A549 (cell line): ENCODE measurements around the gene MAST3.

Experiments
- CEBPB ChIP-seq, 2 experiments: fragments of >200 bp in 1 of 2; sonication (Bioruptor Twin) in 1 of 2; formaldehyde crosslinking in 1 of 2; IDR thresholded peaks; 2 replicates each; pipeline ENCODE4 v1.6.1; 2012 to 2016
- CHD2 ChIP-seq: fragments of 150-350 bp; IDR thresholded peaks from 2 replicates; pipeline ENCODE4 v1.6.1; 2014; ENCODE audit warnings: low read length; ENCODE audit not compliant: partially characterized antibody
- ESRRA ChIP-seq: fragments of 150-350 bp; IDR thresholded peaks from 2 replicates; pipeline ENCODE4 v1.6.1; 2014; ENCODE audit warnings: mild to moderate bottlenecking, low read length, borderline replicate concordance
- PHF8 ChIP-seq: fragments of 200-600 bp; sonication (generic); IDR thresholded peaks from 2 replicates; pipeline ENCODE4 v1.6.1; 2016; ENCODE audit warnings: low read depth, mild to moderate bottlenecking, antibody characterized with exemption, moderate library complexity, borderline replicate concordance
- POLR2A ChIP-seq: IDR thresholded peaks from 2 replicates; pipeline ENCODE4 v1.6.1; 2012; ENCODE audit warnings: mild to moderate bottlenecking, low read length
- TF ChIP-seq, protein P1 (sequence below): IDR thresholded peaks from 2 replicates; pipeline ENCODE4 v1.6.1; 2012
- TF ChIP-seq, protein P2 (sequence below): fragments of >200 bp; sonication (Bioruptor Twin); formaldehyde crosslinking; IDR thresholded peaks from 3 replicates; pipeline ENCODE4 v1.5.1; 2016
- TF ChIP-seq, protein P3 (sequence below): fragments of 200-600 bp; sonication (generic); IDR thresholded peaks from 2 replicates; pipeline ENCODE4 v1.6.1; 2016; ENCODE audit warnings: antibody characterized with exemption, mild to moderate bottlenecking, moderate library complexity
- TF ChIP-seq, protein P4 (sequence below): IDR thresholded peaks from 2 replicates; pipeline ENCODE4 v1.6.1; 2012

DNA sequence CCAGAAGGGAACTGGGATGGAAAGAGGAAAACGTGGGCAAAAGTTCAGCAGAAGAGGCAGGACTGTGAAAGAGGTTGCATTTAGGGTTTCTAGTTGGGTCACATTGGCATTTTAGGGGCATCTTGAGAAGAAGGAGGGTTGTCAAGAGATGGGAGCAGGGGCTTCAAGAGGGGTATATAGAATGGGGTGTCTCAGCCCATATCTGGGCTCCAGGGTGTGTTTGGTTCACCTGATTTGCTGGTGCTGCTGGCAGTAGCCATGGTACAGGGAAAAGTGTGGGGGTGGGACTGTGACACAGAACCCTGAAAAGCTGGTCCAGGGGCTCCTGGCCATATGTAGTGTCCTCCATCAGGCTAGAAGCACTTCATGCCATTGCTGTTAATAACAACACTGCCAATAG lies 22.5 kb downstream of the MAST3 start:
- TF ChIP-seq, protein P1, sequence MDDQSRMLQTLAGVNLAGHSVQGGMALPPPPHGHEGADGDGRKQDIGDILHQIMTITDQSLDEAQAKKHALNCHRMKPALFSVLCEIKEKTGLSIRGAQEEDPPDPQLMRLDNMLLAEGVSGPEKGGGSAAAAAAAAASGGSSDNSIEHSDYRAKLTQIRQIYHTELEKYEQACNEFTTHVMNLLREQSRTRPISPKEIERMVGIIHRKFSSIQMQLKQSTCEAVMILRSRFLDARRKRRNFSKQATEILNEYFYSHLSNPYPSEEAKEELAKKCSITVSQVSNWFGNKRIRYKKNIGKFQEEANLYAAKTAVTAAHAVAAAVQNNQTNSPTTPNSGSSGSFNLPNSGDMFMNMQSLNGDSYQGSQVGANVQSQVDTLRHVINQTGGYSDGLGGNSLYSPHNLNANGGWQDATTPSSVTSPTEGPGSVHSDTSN, result no peak
- TF ChIP-seq, protein P2, sequence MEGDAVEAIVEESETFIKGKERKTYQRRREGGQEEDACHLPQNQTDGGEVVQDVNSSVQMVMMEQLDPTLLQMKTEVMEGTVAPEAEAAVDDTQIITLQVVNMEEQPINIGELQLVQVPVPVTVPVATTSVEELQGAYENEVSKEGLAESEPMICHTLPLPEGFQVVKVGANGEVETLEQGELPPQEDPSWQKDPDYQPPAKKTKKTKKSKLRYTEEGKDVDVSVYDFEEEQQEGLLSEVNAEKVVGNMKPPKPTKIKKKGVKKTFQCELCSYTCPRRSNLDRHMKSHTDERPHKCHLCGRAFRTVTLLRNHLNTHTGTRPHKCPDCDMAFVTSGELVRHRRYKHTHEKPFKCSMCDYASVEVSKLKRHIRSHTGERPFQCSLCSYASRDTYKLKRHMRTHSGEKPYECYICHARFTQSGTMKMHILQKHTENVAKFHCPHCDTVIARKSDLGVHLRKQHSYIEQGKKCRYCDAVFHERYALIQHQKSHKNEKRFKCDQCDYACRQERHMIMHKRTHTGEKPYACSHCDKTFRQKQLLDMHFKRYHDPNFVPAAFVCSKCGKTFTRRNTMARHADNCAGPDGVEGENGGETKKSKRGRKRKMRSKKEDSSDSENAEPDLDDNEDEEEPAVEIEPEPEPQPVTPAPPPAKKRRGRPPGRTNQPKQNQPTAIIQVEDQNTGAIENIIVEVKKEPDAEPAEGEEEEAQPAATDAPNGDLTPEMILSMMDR, result no peak
- TF ChIP-seq POLR2A (no peak), CEBPB (IDR thresholded peaks at IDR 0.05) (no peak), CHD2 (no peak), PHF8 (no peak), ESRRA (no peak)
- TF ChIP-seq, protein P3, sequence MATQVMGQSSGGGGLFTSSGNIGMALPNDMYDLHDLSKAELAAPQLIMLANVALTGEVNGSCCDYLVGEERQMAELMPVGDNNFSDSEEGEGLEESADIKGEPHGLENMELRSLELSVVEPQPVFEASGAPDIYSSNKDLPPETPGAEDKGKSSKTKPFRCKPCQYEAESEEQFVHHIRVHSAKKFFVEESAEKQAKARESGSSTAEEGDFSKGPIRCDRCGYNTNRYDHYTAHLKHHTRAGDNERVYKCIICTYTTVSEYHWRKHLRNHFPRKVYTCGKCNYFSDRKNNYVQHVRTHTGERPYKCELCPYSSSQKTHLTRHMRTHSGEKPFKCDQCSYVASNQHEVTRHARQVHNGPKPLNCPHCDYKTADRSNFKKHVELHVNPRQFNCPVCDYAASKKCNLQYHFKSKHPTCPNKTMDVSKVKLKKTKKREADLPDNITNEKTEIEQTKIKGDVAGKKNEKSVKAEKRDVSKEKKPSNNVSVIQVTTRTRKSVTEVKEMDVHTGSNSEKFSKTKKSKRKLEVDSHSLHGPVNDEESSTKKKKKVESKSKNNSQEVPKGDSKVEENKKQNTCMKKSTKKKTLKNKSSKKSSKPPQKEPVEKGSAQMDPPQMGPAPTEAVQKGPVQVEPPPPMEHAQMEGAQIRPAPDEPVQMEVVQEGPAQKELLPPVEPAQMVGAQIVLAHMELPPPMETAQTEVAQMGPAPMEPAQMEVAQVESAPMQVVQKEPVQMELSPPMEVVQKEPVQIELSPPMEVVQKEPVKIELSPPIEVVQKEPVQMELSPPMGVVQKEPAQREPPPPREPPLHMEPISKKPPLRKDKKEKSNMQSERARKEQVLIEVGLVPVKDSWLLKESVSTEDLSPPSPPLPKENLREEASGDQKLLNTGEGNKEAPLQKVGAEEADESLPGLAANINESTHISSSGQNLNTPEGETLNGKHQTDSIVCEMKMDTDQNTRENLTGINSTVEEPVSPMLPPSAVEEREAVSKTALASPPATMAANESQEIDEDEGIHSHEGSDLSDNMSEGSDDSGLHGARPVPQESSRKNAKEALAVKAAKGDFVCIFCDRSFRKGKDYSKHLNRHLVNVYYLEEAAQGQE, result no peak
- TF ChIP-seq, protein P4, sequence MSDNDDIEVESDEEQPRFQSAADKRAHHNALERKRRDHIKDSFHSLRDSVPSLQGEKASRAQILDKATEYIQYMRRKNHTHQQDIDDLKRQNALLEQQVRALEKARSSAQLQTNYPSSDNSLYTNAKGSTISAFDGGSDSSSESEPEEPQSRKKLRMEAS, result no peak
